ENCODE results near the gene NELFE. TPM values are rescaled to one million over a fixed set of nuclear protein-coding genes. Genes with fewer than 3 reads are reported as not detected.
"Not testable (repeated sequence)": the region's sequence is repeated elsewhere in the genome, so short reads cannot be mapped to it uniquely, and the experiment has no call there.

NELFE gene
- total and polyA plus RNA-seq, 4 donors = 37.8 to 78.3 (median 74.4) TPM

- Histone ChIP-seq H3K4me3 (ENCODE audit: low read depth, low read length) (no peak overlapping the region), H3K36me3 (ENCODE audit: control insufficient read depth, insufficient read depth, low read length) (no peaks in the 10 kb centered on the region), H3K27me3 (ENCODE audit: control insufficient read depth, insufficient read depth, low read length) (no peaks in the 10 kb centered on the region), H3K27ac (ENCODE audit: low read depth, low read length) (no peak overlapping the region), H3K4me1 (ENCODE audit: control insufficient read depth, insufficient read depth, low read length) (no peaks in the 10 kb centered on the region), H3K9me3 (ENCODE audit: control insufficient read depth, insufficient read depth, low read length) (no peaks in the 10 kb centered on the region)
- DNase-seq (ENCODE audit: low read depth in 4 of 6, low spot score in 6 of 6) = no peak
- 100% methylated on average over 2 of the region's 4 CpGs for WGBS (ENCODE audit: insufficient coverage)
Measured at GRCh38 chr6:31908791-31909190, 50.0 kb downstream of the NELFE start.

GRCh38 chr6:31908255-31908654, 50.5 kb downstream of the NELFE start:
- not testable (repeated sequence) for H3K36me3 ChIP-seq (ENCODE audit: control insufficient read depth, insufficient read depth, low read length); H3K4me1 ChIP-seq (ENCODE audit: control insufficient read depth, insufficient read depth, low read length); H3K27me3 ChIP-seq (ENCODE audit: control insufficient read depth, insufficient read depth, low read length); H3K9me3 ChIP-seq (ENCODE audit: control insufficient read depth, insufficient read depth, low read length); H3K27ac ChIP-seq (ENCODE audit: low read depth, low read length); H3K4me3 ChIP-seq (ENCODE audit: low read depth, low read length); DNase-seq (ENCODE audit: low read depth in 4 of 6, low spot score in 6 of 6)
- no CpG with 5 or more reads among the region's 5 CpGs for WGBS (ENCODE audit: insufficient coverage)

GRCh38 chr6:31907158-31907813, 51.5 kb downstream of the NELFE start:
- Histone ChIP-seq H3K36me3 (ENCODE audit: control insufficient read depth, insufficient read depth, low read length) (no peaks in the 10 kb centered on the region), H3K27ac (ENCODE audit: low read depth, low read length) (no peak overlapping the region), H3K27me3 (ENCODE audit: control insufficient read depth, insufficient read depth, low read length) (no peaks in the 10 kb centered on the region), H3K9me3 (ENCODE audit: control insufficient read depth, insufficient read depth, low read length) (no peaks in the 10 kb centered on the region), H3K4me3 (ENCODE audit: low read depth, low read length) (no peak overlapping the region), H3K4me1 (ENCODE audit: control insufficient read depth, insufficient read depth, low read length) (peaks cover 6% of the 10 kb centered on the region)
- WGBS (ENCODE audit: insufficient coverage) = 47% methylated on average over 3 of the region's 7 CpGs
- no peak for DNase-seq (ENCODE audit: low read depth in 4 of 6, low spot score in 6 of 6)

- H3K36me3 ChIP-seq (ENCODE audit: control insufficient read depth, insufficient read depth, low read length); H3K4me1 ChIP-seq (ENCODE audit: control insufficient read depth, insufficient read depth, low read length); DNase-seq (ENCODE audit: low read depth in 4 of 6, low spot score in 6 of 6); H3K9me3 ChIP-seq (ENCODE audit: control insufficient read depth, insufficient read depth, low read length); H3K27me3 ChIP-seq (ENCODE audit: control insufficient read depth, insufficient read depth, low read length); H3K27ac ChIP-seq (ENCODE audit: low read depth, low read length); H3K4me3 ChIP-seq (ENCODE audit: low read depth, low read length): not testable (repeated sequence)
- 80% methylated on average over 6 of the region's 8 CpGs for WGBS (ENCODE audit: insufficient coverage)
Measured at GRCh38 chr6:31906727-31907126, 52.0 kb downstream of the NELFE start.

- no peak for DNase-seq (ENCODE audit: low read depth in 4 of 6, low spot score in 6 of 6)
- H3K27ac ChIP-seq (ENCODE audit: low read depth, low read length) = no peak overlapping the region
- no peak overlapping the region for H3K4me3 ChIP-seq (ENCODE audit: low read depth, low read length)
- H3K9me3 ChIP-seq (ENCODE audit: control insufficient read depth, insufficient read depth, low read length) = no peaks in the 10 kb centered on the region
- peaks cover 1% of the 10 kb centered on the region for H3K36me3 ChIP-seq (ENCODE audit: control insufficient read depth, insufficient read depth, low read length)
- WGBS (ENCODE audit: insufficient coverage) = 13% methylated on average over 3 of the region's 4 CpGs
- peaks cover 10% of the 10 kb centered on the region for H3K4me1 ChIP-seq (ENCODE audit: control insufficient read depth, insufficient read depth, low read length)
- H3K27me3 ChIP-seq (ENCODE audit: control insufficient read depth, insufficient read depth, low read length) = no peaks in the 10 kb centered on the region
Measured at GRCh38 chr6:31906122-31906521, 52.6 kb downstream of the NELFE start.

GRCh38 chr6:31905041-31905440, 53.7 kb downstream of the NELFE start:
- DNase-seq (ENCODE audit: low read depth in 4 of 6, low spot score in 6 of 6) = no peak
- H3K4me1 ChIP-seq (ENCODE audit: control insufficient read depth, insufficient read depth, low read length) = peaks cover 19% of the 10 kb centered on the region
- no peak overlapping the region for H3K4me3 ChIP-seq (ENCODE audit: low read depth, low read length)
- H3K9me3 ChIP-seq (ENCODE audit: control insufficient read depth, insufficient read depth, low read length) = no peaks in the 10 kb centered on the region
- no peaks in the 10 kb centered on the region for H3K27me3 ChIP-seq (ENCODE audit: control insufficient read depth, insufficient read depth, low read length)
- no peak overlapping the region for H3K27ac ChIP-seq (ENCODE audit: low read depth, low read length)
- H3K36me3 ChIP-seq (ENCODE audit: control insufficient read depth, insufficient read depth, low read length) = peaks cover 10% of the 10 kb centered on the region
- WGBS (ENCODE audit: insufficient coverage) = no CpG with 5 or more reads among the region's 1 CpG

GRCh38 chr6:31903957-31904356, 54.8 kb downstream of the NELFE start:
- peaks cover 24% of the 10 kb centered on the region for H3K4me1 ChIP-seq (ENCODE audit: control insufficient read depth, insufficient read depth, low read length)
- no peaks in the 10 kb centered on the region for H3K27me3 ChIP-seq (ENCODE audit: control insufficient read depth, insufficient read depth, low read length)
- H3K27ac ChIP-seq (ENCODE audit: low read depth, low read length) = no peak overlapping the region
- WGBS (ENCODE audit: insufficient coverage) = 100% methylated on average over 1 of the region's 3 CpGs
- no peak overlapping the region for H3K4me3 ChIP-seq (ENCODE audit: low read depth, low read length)
- H3K9me3 ChIP-seq (ENCODE audit: control insufficient read depth, insufficient read depth, low read length) = no peaks in the 10 kb centered on the region
- DNase-seq (ENCODE audit: low read depth in 4 of 6, low spot score in 6 of 6) = no peak
- peaks cover 15% of the 10 kb centered on the region for H3K36me3 ChIP-seq (ENCODE audit: control insufficient read depth, insufficient read depth, low read length)

Small RNA genes within 50 kb of the gene (small RNA-seq; reads per million reads assigned to genes)
- gene AL645922.1 (ENCODE audit: low replicate concordance) = not detected

Other genes starting within 250 kb of the NELFE start
Only the 30 nearest of the 35 such genes appear.
- 100 to 1,000 TPM in 1 of 2 donors, 10 to 100 TPM in 1; 62.9 to 207 TPM for gene DDAH2, start 229.7 kb downstream of the NELFE start, total RNA-seq
- gene DDAH2, start 229.7 kb downstream of the NELFE start, polyA plus RNA-seq (ENCODE audit: insufficient read length in 2 of 2) = 100 to 1,000 TPM; 159 to 178 TPM
- 100 to 1,000 TPM in 1 of 2 donors, 10 to 100 TPM in 1; 96.3 to 322 TPM for gene CLIC1, start 222.4 kb downstream of the NELFE start, total RNA-seq
- 10 to 100 TPM; 73.5 to 87.1 TPM for gene CLIC1, start 222.4 kb downstream of the NELFE start, polyA plus RNA-seq (ENCODE audit: insufficient read length in 2 of 2)
- 10 to 100 TPM in 1 of 2 donors, 1 to 10 TPM in 1; 6.2 to 20.2 TPM for gene MSH5, start 219.0 kb downstream of the NELFE start, total RNA-seq
- 10 to 100 TPM; 18.9 to 38.8 TPM for gene MSH5, start 219.0 kb downstream of the NELFE start, polyA plus RNA-seq (ENCODE audit: insufficient read length in 2 of 2)
- 1 to 10 TPM; 3.4 to 9.5 TPM for gene SAPCD1, start 196.3 kb downstream of the NELFE start, total RNA-seq
- 10 to 100 TPM; 10.5 to 11.1 TPM for gene SAPCD1, start 196.3 kb downstream of the NELFE start, polyA plus RNA-seq (ENCODE audit: insufficient read length in 2 of 2)
- gene VWA7, start 181.6 kb downstream of the NELFE start, total RNA-seq = 1 to 10 TPM; 1.8 to 2.9 TPM
- 1 to 10 TPM; 4.0 to 4.3 TPM for gene VWA7, start 181.6 kb downstream of the NELFE start, polyA plus RNA-seq (ENCODE audit: insufficient read length in 2 of 2)
- gene VARS1, start 163.2 kb downstream of the NELFE start, total RNA-seq = 10 to 100 TPM; 25.3 to 35.5 TPM
- gene VARS1, start 163.2 kb downstream of the NELFE start, polyA plus RNA-seq (ENCODE audit: insufficient read length in 2 of 2) = 10 to 100 TPM; 66.1 to 70.6 TPM
- 10 to 100 TPM; 18.0 to 45.7 TPM for gene LSM2, start 152.0 kb downstream of the NELFE start, total RNA-seq
- 10 to 100 TPM; 54.4 to 63.3 TPM for gene LSM2, start 152.0 kb downstream of the NELFE start, polyA plus RNA-seq (ENCODE audit: insufficient read length in 2 of 2)
- gene HSPA1L, start 143.7 kb downstream of the NELFE start, total RNA-seq = 1 to 10 TPM; 3.3 to 4.8 TPM
- 1 to 10 TPM; 5.1 to 6.1 TPM for gene HSPA1L, start 143.7 kb downstream of the NELFE start, polyA plus RNA-seq (ENCODE audit: insufficient read length in 2 of 2)
- 100 to 1,000 TPM; 221 to 541 TPM for gene HSPA1A, start 143.4 kb downstream of the NELFE start, total RNA-seq
- 100 to 1,000 TPM; 117 to 175 TPM for gene HSPA1A, start 143.4 kb downstream of the NELFE start, polyA plus RNA-seq (ENCODE audit: insufficient read length in 2 of 2)
- gene HSPA1B, start 131.2 kb downstream of the NELFE start, total RNA-seq = 100 to 1,000 TPM; 285 to 696 TPM
- gene HSPA1B, start 131.2 kb downstream of the NELFE start, polyA plus RNA-seq (ENCODE audit: insufficient read length in 2 of 2) = 100 to 1,000 TPM; 113 to 166 TPM
- 10 to 100 TPM; 21.9 to 47.5 TPM for gene NEU1, start 96.2 kb downstream of the NELFE start, total RNA-seq
- 10 to 100 TPM; 23.6 to 25.5 TPM for gene NEU1, start 96.2 kb downstream of the NELFE start, polyA plus RNA-seq (ENCODE audit: insufficient read length in 2 of 2)
- under 1 TPM; 0.20 to 0.55 TPM for gene SLC44A4, start 80.0 kb downstream of the NELFE start, total RNA-seq
- gene SLC44A4, start 80.0 kb downstream of the NELFE start, polyA plus RNA-seq (ENCODE audit: insufficient read length in 2 of 2) = 1 to 10 TPM in 1 of 2 donors, under 1 TPM in 1; 1.00 to 1.1 TPM
- gene EHMT2, start 61.3 kb downstream of the NELFE start, total RNA-seq = 10 to 100 TPM; 44.7 to 64.8 TPM
- gene EHMT2, start 61.3 kb downstream of the NELFE start, polyA plus RNA-seq (ENCODE audit: insufficient read length in 2 of 2) = 100 to 1,000 TPM; 112 to 125 TPM
- gene ZBTB12, start 56.9 kb downstream of the NELFE start, total RNA-seq = 1 to 10 TPM; 7.8 to 8.6 TPM
- 10 to 100 TPM; 36.6 to 37.9 TPM for gene ZBTB12, start 56.9 kb downstream of the NELFE start, polyA plus RNA-seq (ENCODE audit: insufficient read length in 2 of 2)
- gene C2, start 31.3 kb downstream of the NELFE start, total RNA-seq = 10 to 100 TPM in 1 of 2 donors, 1 to 10 TPM in 1; 8.4 to 23.1 TPM
- gene C2, start 31.3 kb downstream of the NELFE start, polyA plus RNA-seq (ENCODE audit: insufficient read length in 2 of 2) = 10 to 100 TPM; 10.8 to 14.7 TPM
- 10 to 100 TPM; 11.6 to 21.8 TPM for gene CFB, start 12.9 kb downstream of the NELFE start, total RNA-seq
- gene CFB, start 12.9 kb downstream of the NELFE start, polyA plus RNA-seq (ENCODE audit: insufficient read length in 2 of 2) = 1 to 10 TPM; 1.6 to 7.7 TPM
- 10 to 100 TPM; 24.0 to 37.9 TPM for gene SKIC2, start 204 bp upstream of the NELFE start, total RNA-seq
- gene SKIC2, start 204 bp upstream of the NELFE start, polyA plus RNA-seq (ENCODE audit: insufficient read length in 2 of 2) = 10 to 100 TPM; 49.2 to 60.5 TPM
- gene DXO, start 13.2 kb upstream of the NELFE start, total RNA-seq = 10 to 100 TPM in 1 of 2 donors, 1 to 10 TPM in 1; 7.9 to 19.5 TPM
- gene DXO, start 13.2 kb upstream of the NELFE start, polyA plus RNA-seq (ENCODE audit: insufficient read length in 2 of 2) = 10 to 100 TPM; 26.4 to 32.7 TPM
- gene C4A, start 23.1 kb upstream of the NELFE start, total RNA-seq = 100 to 1,000 TPM in 1 of 2 donors, 10 to 100 TPM in 1; 68.4 to 107 TPM
- gene C4A, start 23.1 kb upstream of the NELFE start, polyA plus RNA-seq (ENCODE audit: insufficient read length in 2 of 2) = 10 to 100 TPM; 47.5 to 55.8 TPM
- gene C4B, start 55.8 kb upstream of the NELFE start, total RNA-seq = 100 to 1,000 TPM in 1 of 2 donors, 10 to 100 TPM in 1; 67.4 to 113 TPM
- 10 to 100 TPM; 52.1 to 72.7 TPM for gene C4B, start 55.8 kb upstream of the NELFE start, polyA plus RNA-seq (ENCODE audit: insufficient read length in 2 of 2)
- under 1 TPM; 0.30 to 0.61 TPM for gene CYP21A2, start 79.4 kb upstream of the NELFE start, total RNA-seq
- 1 to 10 TPM; 2.7 to 4.9 TPM for gene CYP21A2, start 79.4 kb upstream of the NELFE start, polyA plus RNA-seq (ENCODE audit: insufficient read length in 2 of 2)
- 10 to 100 TPM; 53.9 to 78.4 TPM for gene TNXB, start 150.4 kb upstream of the NELFE start, total RNA-seq
- 10 to 100 TPM; 26.1 to 46.2 TPM for gene TNXB, start 150.4 kb upstream of the NELFE start, polyA plus RNA-seq (ENCODE audit: insufficient read length in 2 of 2)
- 10 to 100 TPM; 20.4 to 29.0 TPM for gene ATF6B, start 169.3 kb upstream of the NELFE start, total RNA-seq
- gene ATF6B, start 169.3 kb upstream of the NELFE start, polyA plus RNA-seq (ENCODE audit: insufficient read length in 2 of 2) = 10 to 100 TPM; 84.1 to 99.9 TPM
- gene FKBPL, start 171.3 kb upstream of the NELFE start, total RNA-seq = 1 to 10 TPM; 3.4 to 5.8 TPM
- gene FKBPL, start 171.3 kb upstream of the NELFE start, polyA plus RNA-seq (ENCODE audit: insufficient read length in 2 of 2) = 1 to 10 TPM; 6.0 to 6.2 TPM
- gene PRRT1, start 193.0 kb upstream of the NELFE start, total RNA-seq = under 1 TPM; 0.83 to 0.89 TPM
- gene PRRT1, start 193.0 kb upstream of the NELFE start, polyA plus RNA-seq (ENCODE audit: insufficient read length in 2 of 2) = 10 to 100 TPM; 15.5 to 17.7 TPM
- 10 to 100 TPM; 20.7 to 75.1 TPM for gene PPT2, start 195.2 kb upstream of the NELFE start, total RNA-seq
- 10 to 100 TPM; 33.1 to 47.2 TPM for gene PPT2, start 195.2 kb upstream of the NELFE start, polyA plus RNA-seq (ENCODE audit: insufficient read length in 2 of 2)
- 100 to 1,000 TPM in 1 of 2 donors, 10 to 100 TPM in 1; 28.4 to 124 TPM for gene EGFL8, start 205.6 kb upstream of the NELFE start, total RNA-seq
- 10 to 100 TPM; 39.1 to 75.6 TPM for gene EGFL8, start 205.6 kb upstream of the NELFE start, polyA plus RNA-seq (ENCODE audit: insufficient read length in 2 of 2)
- gene AGPAT1, start 217.1 kb upstream of the NELFE start, total RNA-seq = 10 to 100 TPM; 24.0 to 81.8 TPM
- gene AGPAT1, start 217.1 kb upstream of the NELFE start, polyA plus RNA-seq (ENCODE audit: insufficient read length in 2 of 2) = 100 to 1,000 TPM; 151 to 158 TPM
- gene RNF5, start 219.4 kb upstream of the NELFE start, total RNA-seq = 10 to 100 TPM; 56.6 to 70.6 TPM
- gene RNF5, start 219.4 kb upstream of the NELFE start, polyA plus RNA-seq (ENCODE audit: insufficient read length in 2 of 2) = 10 to 100 TPM; 95.7 to 98.7 TPM
- gene AGER, start 225.3 kb upstream of the NELFE start, total RNA-seq = 1 to 10 TPM in 1 of 2 donors, under 1 TPM in 1; 0.79 to 6.3 TPM
- 10 to 100 TPM; 15.2 to 22.1 TPM for gene AGER, start 225.3 kb upstream of the NELFE start, polyA plus RNA-seq (ENCODE audit: insufficient read length in 2 of 2)

Measured in spinal cord (tissue), 10 donors.